NCI-H1694 treated with DMSO at 0.1 percent for 48 hours (cell line): ENCODE measurements around the gene FAM120B.

Experiments
- DNase-seq: peaks from one replicate; lab custom pipeline; 2025; lab: John Stamatoyannopoulos, UW

FAM120B gene

DNA sequence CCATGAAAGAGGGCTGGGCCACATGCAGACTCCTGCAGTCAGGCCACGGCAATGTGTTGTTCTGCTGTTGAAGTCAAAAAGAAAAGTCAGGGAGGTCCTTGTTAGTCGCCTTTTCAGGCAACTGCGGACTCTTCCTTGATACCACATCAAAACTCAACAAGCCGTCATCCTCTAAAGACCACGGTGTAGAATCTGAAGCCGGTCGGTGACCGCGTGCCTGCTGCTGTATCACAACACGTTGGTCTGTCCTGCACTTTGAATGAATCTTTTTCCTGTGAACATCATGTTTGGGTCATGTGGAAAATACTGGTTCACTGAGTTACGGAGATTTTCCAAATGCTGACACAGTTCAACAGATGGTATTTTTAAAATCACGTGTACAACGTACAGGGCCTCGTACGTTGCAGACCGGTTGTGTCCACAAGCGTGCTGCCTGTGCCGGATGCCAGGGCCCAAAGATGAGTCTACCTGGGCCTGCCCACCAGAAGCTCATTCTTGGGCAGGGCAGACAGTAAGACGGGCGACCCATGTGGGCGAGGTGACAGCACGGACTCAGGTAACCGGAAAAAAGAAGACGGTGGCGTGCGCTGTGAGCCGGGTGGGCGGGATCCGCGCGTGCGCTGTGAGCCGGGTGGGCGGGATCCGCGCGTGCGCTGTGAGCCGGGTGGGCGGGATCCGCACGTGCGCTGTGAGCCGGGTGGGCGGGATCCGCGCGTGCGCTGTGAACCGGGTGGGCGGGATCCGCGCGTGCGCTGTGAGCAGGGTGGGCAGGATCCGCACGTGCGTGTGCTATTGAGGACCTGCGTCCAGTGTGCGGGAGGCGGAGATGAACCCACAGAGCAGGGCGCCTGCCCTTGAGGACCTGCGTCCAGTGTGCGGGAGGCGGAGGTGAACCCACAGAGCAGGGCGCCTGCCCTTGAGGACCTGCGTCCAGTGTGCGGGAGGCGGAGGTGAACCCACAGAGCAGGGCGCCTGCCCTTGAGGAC, 114.5 kb downstream of the FAM120B start:
- DNase-seq = no peak

DNA sequence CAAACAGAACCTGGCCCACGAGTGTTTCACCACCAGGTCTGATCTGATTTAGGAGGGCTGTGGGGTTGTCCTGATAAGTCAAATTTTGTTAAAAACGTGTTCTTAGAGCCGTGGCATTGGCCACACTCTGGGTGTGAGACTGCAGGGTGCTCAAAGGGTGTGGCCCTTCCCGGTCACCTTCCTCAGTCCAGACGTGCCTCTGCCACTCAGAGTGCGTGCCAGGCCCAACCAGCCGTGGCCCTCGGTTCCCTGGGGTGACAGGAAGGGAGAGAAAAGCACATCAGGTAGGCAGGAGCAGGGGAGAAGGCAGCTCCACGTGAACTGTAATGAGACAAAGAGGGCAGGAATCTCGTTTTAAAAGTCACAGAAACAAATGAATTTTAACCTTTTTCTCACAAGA, 115.4 kb downstream of the FAM120B start:
- DNase-seq = no peak

DNA sequence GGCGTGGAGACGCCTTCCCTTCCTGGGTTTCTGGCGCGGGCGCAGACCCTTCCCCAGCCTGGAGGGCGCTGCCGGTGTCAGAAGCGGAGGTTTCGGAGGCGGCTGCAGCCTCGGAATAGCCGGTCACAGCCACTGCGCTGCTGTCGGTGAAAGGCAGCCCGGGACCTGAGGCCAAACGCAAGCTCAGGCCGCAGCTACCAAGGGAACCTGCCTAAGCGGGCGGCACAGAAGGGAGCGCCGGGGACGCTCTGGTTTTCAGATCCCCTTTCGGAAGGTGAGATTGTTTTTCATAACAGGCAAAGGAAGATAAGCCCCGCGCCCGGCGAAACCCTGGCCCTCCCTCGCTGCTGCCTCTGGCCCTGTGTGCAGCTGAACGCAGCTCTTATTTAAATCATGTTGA, 116.5 kb downstream of the FAM120B start:
- no peak for DNase-seq

DNA sequence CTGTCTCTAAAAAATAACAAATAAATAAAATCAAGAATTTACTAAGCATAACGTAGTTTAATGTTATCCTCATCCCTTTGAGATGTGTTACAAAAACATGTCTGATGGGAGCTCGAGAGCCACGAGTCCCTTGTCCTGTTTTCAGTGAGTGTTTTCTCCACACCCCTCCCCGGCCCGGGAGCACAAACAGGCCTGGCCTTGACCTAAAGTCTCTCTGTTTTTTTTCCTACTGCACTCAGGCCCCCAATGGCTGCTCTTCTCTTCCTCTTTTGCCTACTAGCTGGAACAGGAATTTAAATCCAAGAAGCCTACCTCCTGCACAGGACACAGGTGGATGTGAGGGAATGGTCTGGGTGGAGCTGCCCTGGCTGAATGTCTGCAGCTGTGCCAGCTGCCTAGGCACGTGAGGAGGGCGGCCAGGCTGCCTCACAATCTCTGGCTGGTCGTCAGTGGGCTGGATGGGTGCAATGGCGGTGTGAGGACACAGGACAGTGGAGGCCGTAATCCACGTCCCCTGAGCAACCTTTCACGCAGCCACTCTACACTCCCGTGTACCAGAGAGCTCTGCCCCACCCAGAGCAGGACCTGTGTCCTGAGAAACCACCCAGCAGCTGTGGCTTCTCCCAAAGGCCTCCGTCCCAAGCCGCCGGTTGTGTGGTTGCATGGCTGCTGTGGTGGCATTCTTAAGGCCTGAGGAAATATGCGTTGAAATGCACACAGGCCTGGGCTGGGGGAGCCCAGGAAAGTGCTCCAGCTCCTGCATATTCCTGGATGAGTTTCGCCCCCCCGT, 117.5 kb downstream of the FAM120B start:
- DNase-seq = no peak

DNA sequence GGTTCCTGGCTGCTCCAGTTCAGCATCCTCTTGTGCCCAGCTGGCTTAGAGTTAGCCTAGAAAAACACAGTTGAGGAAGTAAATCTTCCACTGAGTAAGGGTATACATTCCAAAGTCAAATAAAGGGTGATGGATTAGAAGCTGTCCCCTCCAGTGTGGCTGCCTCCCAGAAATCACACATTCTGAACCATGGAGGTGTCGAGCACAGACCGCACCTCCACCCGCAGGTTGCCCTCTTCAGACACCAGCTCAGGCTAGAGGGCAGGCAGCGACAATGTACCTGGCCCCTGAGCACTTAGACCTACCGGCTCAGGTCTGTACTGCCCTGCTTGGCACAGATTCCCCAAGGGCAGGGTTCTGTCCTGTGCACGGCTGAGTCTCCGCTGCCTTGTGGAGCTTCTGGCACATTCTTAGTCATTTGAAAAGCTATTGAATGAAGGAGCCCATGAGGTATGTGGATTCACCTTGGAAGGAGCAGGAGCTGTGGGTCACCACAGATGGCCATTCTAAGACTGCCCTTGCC, 118.1 kb downstream of the FAM120B start:
- no peak for DNase-seq

DNA sequence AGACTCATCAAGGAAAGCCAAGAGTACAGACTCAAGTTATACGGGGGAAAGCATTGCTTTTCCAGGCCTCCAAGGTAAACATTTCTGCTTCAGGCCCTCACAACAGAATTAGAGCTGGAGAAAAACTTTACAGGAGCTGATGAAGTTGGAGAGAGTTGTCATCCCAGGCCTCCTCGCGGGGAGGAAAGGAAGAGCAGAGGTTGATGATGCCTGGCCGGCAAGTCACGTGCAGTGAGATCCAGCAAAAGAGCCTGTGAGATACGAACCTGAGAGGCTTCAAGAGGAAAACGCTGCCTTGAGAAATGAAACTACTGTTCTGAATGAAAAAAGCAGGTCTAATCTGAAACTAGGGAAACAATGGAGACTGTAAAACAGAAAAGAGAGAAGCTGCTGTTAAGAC, 122.9 kb downstream of the FAM120B start:
- DNase-seq = no peak

DNA sequence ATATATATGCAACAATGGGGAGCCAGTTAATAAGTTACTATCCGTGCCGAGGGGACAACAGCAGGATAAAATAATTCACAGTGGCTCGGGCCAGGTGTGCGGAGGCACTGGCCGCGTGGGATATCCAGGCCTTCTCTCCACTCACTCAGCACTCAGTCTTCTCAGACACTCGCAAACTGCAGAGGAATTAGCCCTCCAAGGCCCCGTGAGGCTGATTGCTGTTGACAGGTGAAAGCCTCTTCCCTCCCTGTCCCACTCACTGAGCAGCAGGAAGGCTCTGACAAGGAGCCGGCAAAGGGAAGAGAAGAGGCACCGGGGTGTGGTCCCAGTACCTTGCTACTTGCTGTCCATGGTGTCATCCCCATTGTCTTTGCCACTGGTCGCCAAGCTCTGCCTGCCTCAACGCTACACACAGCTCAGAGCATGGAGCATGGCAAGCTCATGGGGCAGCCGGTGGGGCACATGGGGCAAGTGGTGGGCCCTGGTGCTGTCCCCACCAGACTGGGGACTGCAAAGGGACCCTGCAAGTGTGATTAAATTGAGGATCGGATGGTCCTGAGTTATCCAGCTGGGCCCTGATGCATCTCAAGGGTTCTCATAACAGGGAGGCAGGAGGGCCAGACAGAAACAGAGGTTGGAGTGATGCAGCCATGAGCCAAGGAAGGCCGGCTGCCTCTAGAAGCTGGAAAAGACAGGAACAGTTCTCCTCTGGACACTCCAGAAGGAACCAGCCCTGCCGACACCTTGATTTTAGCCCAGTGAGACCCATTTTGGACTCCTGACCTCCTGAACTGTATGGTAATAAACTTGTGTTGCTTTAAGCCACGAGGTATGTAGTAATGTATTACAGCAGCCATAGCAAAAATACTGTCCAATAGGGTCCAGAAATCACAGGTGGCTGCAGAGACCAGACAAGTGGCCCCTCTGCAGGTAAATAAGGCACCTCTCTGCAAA, 126.9 kb downstream of the FAM120B start:
- no peak for DNase-seq

DNA sequence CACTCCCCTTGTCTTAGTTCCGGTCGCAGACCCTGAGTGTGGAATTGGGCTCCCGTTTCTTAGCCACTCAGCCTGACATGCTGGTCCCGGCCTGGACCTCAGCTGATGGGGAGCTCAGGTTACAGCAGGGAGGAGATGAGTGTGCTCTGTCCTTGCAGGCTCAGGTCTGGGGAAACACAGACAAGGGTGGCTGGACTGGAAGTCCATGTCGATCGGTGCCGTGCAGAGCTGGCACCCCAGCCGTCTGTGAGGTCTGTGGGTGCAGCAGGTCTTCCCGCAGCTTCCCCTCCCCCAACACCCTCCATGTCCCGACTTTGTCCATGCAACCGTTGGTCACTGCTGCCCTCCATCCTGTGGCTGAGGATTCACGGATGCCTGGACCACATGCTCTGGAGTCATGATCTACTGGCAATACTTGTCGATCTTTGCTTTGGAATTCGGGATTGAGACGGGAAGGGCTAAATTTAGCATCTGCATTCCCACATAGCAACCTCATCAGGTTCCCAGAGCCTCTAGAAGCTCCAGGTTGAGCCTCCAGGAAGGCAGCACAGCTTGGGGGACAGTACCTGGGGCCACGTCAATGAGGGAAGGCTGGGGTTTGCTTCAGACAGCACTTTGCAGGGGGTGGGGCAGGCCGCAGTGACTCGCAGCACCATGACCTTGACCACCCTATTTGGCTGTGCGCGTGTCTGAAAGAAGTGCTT, 127.7 kb downstream of the FAM120B start:
- no peak for DNase-seq

DNA sequence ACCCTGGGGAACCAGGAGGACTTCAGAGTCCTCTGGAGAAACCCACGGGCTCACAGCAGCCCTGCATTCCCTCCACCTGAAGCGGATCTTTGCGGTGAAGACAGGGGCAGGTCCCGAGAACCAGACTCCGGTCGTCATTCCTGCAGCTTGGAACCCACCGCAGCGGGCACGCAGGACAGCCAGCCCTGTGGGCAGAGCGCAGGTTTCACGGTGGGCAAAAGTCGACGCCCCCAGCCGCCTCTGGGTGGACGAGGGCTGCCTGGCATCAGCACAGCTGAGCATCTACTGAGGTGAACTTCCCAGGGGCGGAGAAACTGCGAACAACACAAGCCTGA, 128.2 kb downstream of the FAM120B start:
- no peak for DNase-seq

DNA sequence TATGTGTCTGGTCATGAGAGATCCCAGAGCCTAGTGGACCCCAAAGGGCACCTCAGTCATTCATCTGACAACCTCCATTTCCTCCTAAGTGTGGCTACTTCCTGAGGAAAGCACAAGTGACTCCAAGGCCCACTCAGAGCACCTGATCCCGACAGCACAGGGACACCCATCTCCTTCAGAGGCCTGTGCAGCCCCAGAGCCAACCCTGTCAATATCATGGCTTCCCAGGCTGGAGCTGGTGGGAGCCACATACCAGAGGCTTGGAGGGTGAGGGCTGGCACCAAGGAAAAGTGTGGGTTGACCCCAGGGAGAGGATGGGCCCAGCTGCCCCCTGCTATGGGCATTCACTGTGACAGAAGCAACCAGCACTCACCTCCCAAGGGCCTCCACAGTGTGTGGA, 129.2 kb downstream of the FAM120B start:
- no peak for DNase-seq

DNA sequence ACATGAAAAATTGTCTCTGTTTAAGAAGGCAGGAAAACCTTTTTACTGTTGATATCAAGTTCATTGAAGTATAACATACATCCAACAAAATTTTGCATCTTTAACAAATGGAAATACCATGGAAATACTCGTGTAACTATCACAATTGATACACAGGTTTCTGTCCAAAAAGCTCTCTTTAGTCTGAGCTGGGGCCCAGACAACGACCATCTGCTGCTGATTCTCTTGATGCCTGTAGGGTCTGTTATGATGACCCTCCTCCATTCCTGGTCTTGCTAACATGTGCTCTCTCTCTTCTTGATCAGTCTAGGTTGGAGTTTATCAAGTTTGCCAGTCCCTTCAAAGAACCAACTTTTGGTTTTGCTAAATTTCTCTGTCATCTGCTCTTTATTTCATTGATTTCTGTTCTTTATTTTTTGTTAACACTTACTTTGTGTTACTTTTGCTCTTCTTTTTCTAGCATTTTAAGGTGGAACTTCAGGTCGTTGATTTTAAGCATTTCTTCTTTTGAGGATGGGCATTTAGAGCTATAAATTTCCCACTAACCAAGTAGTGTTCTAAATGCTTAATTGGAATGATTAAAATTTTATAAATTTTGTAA, 129.8 kb downstream of the FAM120B start:
- peak; percentile 33 for DNase-seq

DNA sequence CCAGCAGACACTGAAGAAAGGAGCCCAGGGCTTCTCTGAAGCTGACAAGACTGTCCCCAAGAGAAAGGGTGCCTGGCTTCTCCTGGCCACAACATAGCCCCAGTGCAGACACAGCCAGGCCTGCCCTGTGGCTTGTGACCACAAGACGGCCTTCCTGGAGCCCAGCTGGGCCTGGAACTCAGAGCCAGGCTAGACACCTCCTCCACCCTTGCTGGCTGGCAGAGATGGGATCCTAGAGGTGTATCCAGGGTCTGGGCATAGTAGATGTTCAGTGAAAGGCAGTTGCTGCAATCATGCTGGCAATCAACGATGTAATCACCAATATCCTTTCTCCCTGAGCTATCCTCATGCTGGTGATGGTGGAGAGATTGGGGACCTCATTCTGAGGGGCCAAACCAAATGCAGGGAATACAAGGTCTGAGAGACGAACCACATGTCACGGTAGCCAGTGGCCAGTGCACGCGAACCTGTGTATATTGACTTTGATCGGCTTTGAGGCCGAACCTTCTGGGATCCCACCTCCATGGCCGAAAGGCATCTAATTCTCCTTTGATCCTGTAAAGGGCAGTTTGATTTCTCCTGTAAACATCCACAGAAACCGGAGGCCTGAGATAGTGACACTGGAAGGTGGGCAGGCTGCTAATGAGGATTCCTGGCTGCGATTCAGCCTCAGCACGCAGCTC, 131.3 kb downstream of the FAM120B start:
- no peak for DNase-seq

DNA sequence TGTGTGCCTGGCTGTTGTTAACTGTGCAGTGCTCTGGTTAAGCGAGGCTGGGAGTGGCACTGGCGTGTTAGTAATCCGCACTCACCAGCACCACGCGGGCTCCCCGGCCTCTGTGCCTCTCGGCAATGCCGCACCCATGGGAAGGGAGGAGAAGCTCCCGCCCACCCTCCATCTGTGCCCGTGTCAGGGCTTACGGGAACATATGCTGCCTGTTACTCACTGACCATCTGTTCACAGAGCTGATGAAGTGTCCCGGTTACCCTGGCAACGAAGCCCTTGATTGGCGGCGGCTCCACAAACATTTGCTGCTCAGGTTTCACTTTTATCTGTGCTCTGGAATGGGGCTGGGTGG, 131.8 kb downstream of the FAM120B start:
- peak; percentile 97 for DNase-seq

DNA sequence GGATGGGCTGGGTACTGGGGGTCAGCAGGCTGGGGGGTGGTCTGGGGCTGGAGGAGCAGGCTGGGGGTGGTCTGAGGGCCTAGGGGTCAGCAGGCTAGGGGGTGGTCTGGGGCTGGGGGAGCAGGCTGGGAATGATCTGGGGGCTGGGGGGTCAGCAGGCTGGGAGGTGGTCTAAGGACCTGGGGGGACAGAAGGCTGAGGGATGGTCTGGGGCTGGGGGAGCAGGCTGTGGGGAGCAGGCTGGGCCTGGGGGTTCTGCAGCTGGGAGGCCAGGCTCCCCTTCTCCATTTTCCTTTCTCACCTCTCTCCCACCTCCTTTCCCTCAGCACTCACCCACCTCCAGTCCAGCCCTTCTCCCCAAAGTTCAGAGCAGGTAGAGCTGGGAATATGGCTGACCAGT, 132.3 kb downstream of the FAM120B start:
- DNase-seq = no peak

DNA sequence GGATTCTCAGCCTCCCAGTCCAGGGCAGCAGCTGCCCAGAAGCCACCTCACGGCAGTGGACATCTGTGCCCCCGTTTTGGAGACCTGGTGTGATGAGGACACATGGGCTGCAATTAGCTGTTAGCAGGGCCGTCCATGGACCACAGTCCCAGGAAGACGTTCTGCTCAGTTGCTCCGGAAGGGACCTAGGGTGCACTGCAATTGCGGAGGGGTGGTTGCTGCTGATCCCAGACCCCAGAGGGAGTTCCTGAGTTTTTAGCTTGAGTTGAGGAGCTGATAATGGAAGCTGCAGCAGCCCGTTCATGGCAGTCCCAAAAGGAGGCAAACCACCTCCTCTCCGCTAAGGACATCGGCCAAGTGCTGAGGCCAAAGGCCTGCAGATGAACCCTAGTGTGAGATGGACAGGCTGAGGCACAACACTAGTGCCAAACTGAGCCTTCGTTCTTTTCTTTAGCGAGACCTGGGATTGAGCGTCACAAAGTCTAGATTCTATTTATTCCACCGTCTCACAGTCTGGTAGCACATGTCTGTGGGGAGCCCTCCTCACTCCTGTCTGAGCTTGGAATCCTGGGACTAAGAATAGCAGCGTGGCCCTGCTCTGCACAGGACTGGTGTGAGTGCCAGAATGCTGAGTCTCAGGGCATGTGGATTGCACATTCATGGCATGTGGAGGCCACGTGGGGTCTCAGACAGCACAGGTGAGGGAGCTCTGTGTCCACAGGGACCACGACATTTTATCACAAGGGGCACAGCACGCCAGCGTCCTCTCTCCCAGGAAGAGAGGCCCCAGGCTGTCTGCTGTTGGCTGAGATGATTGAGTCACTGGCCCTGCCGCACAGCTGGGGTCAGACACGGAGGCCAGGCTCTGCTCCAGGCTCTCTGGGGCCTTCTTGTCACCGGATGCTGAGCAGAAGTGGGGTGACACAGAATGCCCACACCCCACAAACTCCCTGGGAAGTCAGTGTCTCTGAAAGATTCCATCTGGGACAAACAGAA, 133.1 kb downstream of the FAM120B start:
- DNase-seq = no peak

DNA sequence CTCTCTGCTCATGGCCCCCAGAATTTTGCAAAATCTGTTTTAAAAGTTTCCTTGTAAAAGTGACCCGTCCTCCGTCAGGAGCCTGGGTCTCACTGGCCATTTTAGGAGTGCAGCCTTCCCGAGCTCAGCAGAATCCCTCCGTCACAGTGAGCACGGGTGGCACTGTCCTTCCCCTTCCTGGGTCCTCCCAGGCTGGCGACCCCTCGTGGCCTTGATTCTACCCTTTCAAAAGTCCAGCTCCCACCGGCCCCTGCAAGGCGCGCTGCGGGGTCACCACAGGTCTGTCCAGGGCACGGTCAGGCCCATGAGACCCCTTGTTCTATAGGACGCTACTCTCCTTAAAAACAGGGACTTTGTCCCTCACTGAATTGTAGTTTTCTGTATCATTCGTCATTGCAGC, 133.9 kb downstream of the FAM120B start:
- no peak for DNase-seq

DNA sequence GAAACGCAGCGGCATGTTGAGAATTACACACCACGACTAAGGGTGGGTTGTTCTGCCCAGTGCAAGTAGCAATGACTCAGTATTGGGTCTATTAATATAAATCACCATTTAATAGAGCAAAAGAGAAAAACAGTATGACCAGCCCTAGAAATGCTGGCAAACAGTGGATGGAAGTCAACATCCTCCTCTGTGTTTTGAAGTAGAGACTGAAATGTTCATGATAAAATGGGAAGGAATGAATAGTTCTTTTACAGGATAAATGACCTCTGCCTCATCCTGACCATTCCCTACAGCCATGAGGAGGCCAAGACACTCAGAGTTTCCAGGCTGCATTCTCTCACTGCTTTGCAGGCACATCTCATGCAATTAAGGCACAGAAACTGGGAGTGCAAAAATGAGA, 134.8 kb downstream of the FAM120B start:
- DNase-seq = no peak

DNA sequence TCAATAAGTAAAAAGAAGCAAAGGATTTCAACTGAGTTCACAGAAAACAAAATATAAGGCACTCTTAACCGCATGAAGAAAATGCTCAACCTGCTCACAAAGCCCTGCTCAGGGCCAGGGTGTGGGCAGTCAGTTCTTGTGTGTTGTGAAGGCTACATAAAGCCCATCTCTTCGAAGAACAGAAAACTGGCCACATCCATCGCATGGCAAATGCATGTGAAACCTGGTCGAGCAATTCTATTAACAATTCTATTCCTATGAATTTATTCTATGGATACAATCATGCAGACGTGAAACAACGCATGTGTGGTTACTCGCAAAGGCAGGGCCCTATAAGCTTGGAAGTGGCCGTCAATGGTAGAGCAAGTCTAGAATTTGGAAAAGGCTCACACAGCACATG, 136.0 kb downstream of the FAM120B start:
- no peak for DNase-seq

DNA sequence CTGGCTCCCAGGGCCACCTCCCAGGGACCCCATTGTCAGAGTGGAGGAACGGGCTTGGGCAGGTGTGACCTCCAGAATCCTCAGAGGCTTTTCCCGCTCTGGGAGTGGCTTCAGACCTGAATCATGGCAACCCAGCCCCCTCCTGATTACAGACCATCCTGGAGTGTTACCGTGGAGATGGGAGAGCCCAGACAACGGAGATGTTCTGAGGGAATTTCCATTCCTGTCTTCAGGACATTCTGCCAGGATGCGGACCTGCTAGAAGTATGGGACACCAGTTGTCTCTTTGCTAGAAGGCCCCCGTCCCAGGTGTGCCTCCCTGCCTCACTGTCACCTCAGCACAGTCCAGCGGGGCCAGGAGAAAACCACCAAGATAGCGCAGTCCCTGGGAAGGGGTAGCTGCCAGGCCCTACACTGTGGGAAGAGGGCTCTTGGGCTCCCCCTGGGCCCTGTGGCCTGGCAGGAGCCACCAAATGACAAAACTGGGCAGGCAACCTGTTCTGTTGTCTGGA, 136.6 kb downstream of the FAM120B start:
- DNase-seq = no peak
